CD4-positive, alpha-beta T cell (primary cell): Measurements from ENCODE around the gene DNAI2. TPM values are rescaled to one million over a fixed set of nuclear protein-coding genes. Genes with fewer than 3 reads are reported as not detected.

Experiments
- ATAC-seq: fragments of 200-7000 bp; cut with Tn5 transposase; one replicate; pipeline ENCODE4 v1.10.0; 2022; ENCODE audit warnings: mild to moderate bottlenecking; ENCODE audit not compliant: poor library complexity
- CTCF ChIA-PET: fragments of 350-600 bp; sonication (Branson Sonifier 250); formaldehyde crosslinking; loops from one replicate; lab custom pipeline; 2021; ENCODE audit warnings: antibody characterized with exemption, inconsistent platforms; lab: Charles Lee
- POLR2A ChIA-PET: fragments of 350-600 bp; sonication (Branson Sonifier 250); formaldehyde crosslinking; loops from one replicate; lab custom pipeline; 2021; ENCODE audit warnings: antibody characterized with exemption, inconsistent platforms; lab: Charles Lee
- DNase-seq, 14 experiments: peaks; one replicate each; pipeline ENCODE4 v3.0.0-alpha.2; 2013 to 2020; ENCODE audit warnings: mixed read lengths in 2 of 14
- H3K27ac ChIP-seq, 2 donors: one replicate each; pipeline versions ENCODE4 v1.5.1 to v1.7.0; 2013; ENCODE audit warnings: low read length in 2 of 2, low read depth in 1 of 2, mild to moderate bottlenecking in 1 of 2
- H3K27me3 ChIP-seq, 2 experiments: 1 replicate in 1 of 2; 2 replicates in 1 of 2; pipeline versions ENCODE4 v1.6.1 to v1.7.0; 2013; ENCODE audit warnings: low read length in 2 of 2, control low read depth in 1 of 2, mild to moderate bottlenecking in 1 of 2, moderate library complexity in 1 of 2; ENCODE audit not compliant: insufficient read depth in 2 of 2, control insufficient read depth in 1 of 2
- H3K36me3 ChIP-seq: one replicate; pipeline ENCODE4 v1.6.1; 2013; ENCODE audit warnings: low read length, control low read depth; ENCODE audit not compliant: insufficient read depth
- H3K4me1 ChIP-seq: one replicate; pipeline ENCODE4 v1.6.1; 2013; ENCODE audit warnings: low read length, control low read depth; ENCODE audit not compliant: insufficient read depth
- H3K4me3 ChIP-seq: one replicate; pipeline ENCODE4 v1.5.1; 2013; ENCODE audit warnings: mild to moderate bottlenecking, low read length, moderate library complexity
- H3K9me3 ChIP-seq, 2 experiments: 1 replicate in 1 of 2; 2 replicates in 1 of 2; pipeline versions ENCODE4 v1.6.1 to v1.7.0; 2013; ENCODE audit warnings: low read length in 2 of 2, mild to moderate bottlenecking in 2 of 2, control low read depth in 1 of 2, moderate library complexity in 1 of 2; ENCODE audit not compliant: control insufficient read depth in 1 of 2, insufficient read depth in 1 of 2
- H3K27ac Mint-ChIP-seq: one replicate; pipeline ENCODE4 v1.8.0; 2020; ENCODE audit warnings: mixed read lengths
- H3K27me3 Mint-ChIP-seq: one replicate; pipeline ENCODE4 v1.8.0; 2021; ENCODE audit warnings: mixed read lengths
- H3K36me3 Mint-ChIP-seq: one replicate; pipeline ENCODE4 v1.8.0; 2021; ENCODE audit warnings: low read depth, mixed read lengths
- H3K4me1 Mint-ChIP-seq: one replicate; pipeline ENCODE4 v1.8.0; 2021; ENCODE audit warnings: low read depth, mixed read lengths
- H3K4me3 Mint-ChIP-seq: one replicate; pipeline ENCODE4 v1.8.0; 2020; ENCODE audit warnings: mild to moderate bottlenecking, mixed read lengths
- H3K9me3 Mint-ChIP-seq: one replicate; pipeline ENCODE4 v1.8.0; 2020; ENCODE audit warnings: mixed read lengths
- CTCF ChIP-seq: fragments of 200-600 bp; IDR thresholded peaks from one replicate; pipeline ENCODE4 v1.8.0; 2022; ENCODE audit warnings: antibody characterized with exemption, mild to moderate bottlenecking
- intact Hi-C, 2 experiments: fragments of 100-400 bp; cut with DNase I in 1 of 2; cut with micrococcal nuclease in 1 of 2; formaldehyde crosslinking; loops; one replicate each; pipeline versions ENCODE4 v1.15.1 to v1.9.0; 2023 to 2025; cut with DNase I, micrococcal nuclease
- total RNA-seq, 174 experiments: library from RNA in 2 of 174; stranded (reverse) in 2 of 174; gene quantifications; one replicate each; pipeline ENCODE4 v1.2.3 and lab custom pipeline; 2021 to 2026

Gene DNAI2
- total RNA-seq, 2 experiments from 2014 or later, result 0.66 to 1.2 TPM

- no peak overlapping the region for H3K4me3 ChIP-seq
- CTCF ChIA-PET, result no interaction called here
- Mint-ChIP-seq H3K4me3 (no peak overlapping the region), H3K27me3 (peaks cover 13% of the 10 kb centered on the region), H3K27ac (no peak overlapping the region), H3K9me3 (no peaks in the 10 kb centered on the region), H3K36me3 (no peaks in the 10 kb centered on the region), H3K4me1 (peaks cover 25% of the 10 kb centered on the region)
- H3K36me3 ChIP-seq, result no peaks in the 10 kb centered on the region
- ATAC-seq (no peak), DNase-seq (no peak)
- POLR2A ChIA-PET, result no interaction called here
- no peaks in the 10 kb centered on the region for H3K9me3 ChIP-seq
- intact Hi-C loops, result no loop called here
- no peak for TF ChIP-seq CTCF
- H3K27ac ChIP-seq, result no peak overlapping the region
- peaks cover 0 to 6% of the 10 kb centered on the region in 2 experiments for H3K27me3 ChIP-seq
- H3K4me1 ChIP-seq, result peaks cover 33% of the 10 kb centered on the region
Measured at GRCh38 chr17:74330446-74330845, 56.4 kb downstream of the DNAI2 start.

GRCh38 chr17:74332017-74332650 is 58.1 kb downstream of the DNAI2 start:
- no peaks in the 10 kb centered on the region for H3K9me3 Mint-ChIP-seq
- no peaks in the 10 kb centered on the region for H3K9me3 ChIP-seq
- H3K36me3 ChIP-seq, result no peaks in the 10 kb centered on the region
- H3K27me3 ChIP-seq, result peaks cover 0 to under 1% of the 10 kb centered on the region in 2 experiments
- H3K27me3 Mint-ChIP-seq, result peaks cover 15% of the 10 kb centered on the region
- intact Hi-C loops, result no loop called here
- no peak overlapping the region for H3K27ac Mint-ChIP-seq
- peaks cover 16% of the 10 kb centered on the region for H3K4me1 Mint-ChIP-seq
- ChIA-PET CTCF (no interaction called here), POLR2A (no interaction called here)
- no peak overlapping the region for H3K4me3 Mint-ChIP-seq
- no peak overlapping the region for H3K4me3 ChIP-seq
- peaks cover 19% of the 10 kb centered on the region for H3K4me1 ChIP-seq
- ATAC-seq (no peak), DNase-seq (no peak)
- no peak overlapping the region for H3K27ac ChIP-seq
- no peaks in the 10 kb centered on the region for H3K36me3 Mint-ChIP-seq
- TF ChIP-seq CTCF, result no peak

GRCh38 chr17:74332763-74333283 is 58.8 kb downstream of the DNAI2 start:
- CTCF ChIA-PET, result no interaction called here

More at GRCh38 chr17:74332763-74333283, 58.8 kb downstream of the DNAI2 start:
- Mint-ChIP-seq H3K27ac (no peak overlapping the region), H3K9me3 (no peaks in the 10 kb centered on the region), H3K4me1 (peaks cover 13% of the 10 kb centered on the region), H3K27me3 (peaks cover 15% of the 10 kb centered on the region), H3K36me3 (no peaks in the 10 kb centered on the region), H3K4me3 (no peak overlapping the region)
- ATAC-seq (no peak), DNase-seq (no peak)
- POLR2A ChIA-PET, result no interaction called here
- no peak overlapping the region for H3K27ac ChIP-seq
- peaks cover 17% of the 10 kb centered on the region for H3K4me1 ChIP-seq
- H3K9me3 ChIP-seq, result no peaks in the 10 kb centered on the region
- no peaks in the 10 kb centered on the region for H3K36me3 ChIP-seq
- no peak for TF ChIP-seq CTCF
- intact Hi-C loops, result no loop called here
- H3K27me3 ChIP-seq, result no peaks in the 10 kb centered on the region
- no peak overlapping the region for H3K4me3 ChIP-seq
